NCI-H2081 treated with DMSO at 0.1 percent for 48 hours (cell line): ENCODE results near the gene TRIM47.

Source experiments
- DNase-seq: peaks from one replicate; lab custom pipeline; 2025; lab: John Stamatoyannopoulos, UW

The TRIM47 gene

DNA sequence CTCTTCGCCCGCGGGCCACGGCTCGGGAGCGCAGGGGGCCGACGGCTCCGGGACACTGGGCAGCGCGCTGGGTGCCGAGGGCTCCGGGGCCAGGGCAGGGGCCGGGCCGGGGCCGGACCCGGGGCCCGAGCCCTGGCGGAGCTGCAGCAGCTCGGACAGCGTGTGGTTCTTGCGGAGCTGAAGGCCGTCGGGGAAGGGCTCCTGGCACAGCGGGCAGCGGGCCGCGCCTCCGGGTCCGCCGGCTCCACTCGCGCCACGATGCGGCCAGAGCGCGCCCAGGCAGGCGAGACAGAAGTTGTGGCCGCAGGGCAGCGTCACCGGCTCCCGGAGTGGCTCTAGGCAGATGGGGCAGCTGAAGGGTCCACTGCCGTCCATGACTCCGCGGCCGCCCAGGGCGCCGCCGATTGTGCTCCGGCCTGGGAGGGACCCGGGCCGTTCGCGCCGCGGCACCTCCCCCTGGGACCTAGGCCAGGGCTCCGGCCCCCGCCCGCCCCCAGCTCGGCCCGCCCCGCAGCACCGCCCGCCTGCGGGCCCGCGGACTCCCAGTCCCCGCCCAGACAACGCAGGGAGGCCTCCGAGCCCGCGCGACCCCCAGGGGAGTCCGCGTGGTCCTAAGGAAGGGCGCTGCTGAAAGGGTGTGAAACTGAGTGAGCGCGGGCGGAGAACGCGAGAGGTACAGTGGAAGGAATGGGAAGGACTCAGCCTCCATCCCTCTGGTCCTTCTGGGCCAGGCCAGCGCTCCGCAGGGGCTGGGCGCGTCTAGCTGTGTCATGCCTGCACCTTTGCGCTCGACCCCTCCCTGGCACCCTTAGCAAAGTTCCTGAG is at the start of gene TRIM47:
Gene TRIM47 (minus strand): TSS at position 408 of the 825 bp plus-strand sequence. CDS start 33 bp downstream, at position 375.
- no peak for DNase-seq

DNA sequence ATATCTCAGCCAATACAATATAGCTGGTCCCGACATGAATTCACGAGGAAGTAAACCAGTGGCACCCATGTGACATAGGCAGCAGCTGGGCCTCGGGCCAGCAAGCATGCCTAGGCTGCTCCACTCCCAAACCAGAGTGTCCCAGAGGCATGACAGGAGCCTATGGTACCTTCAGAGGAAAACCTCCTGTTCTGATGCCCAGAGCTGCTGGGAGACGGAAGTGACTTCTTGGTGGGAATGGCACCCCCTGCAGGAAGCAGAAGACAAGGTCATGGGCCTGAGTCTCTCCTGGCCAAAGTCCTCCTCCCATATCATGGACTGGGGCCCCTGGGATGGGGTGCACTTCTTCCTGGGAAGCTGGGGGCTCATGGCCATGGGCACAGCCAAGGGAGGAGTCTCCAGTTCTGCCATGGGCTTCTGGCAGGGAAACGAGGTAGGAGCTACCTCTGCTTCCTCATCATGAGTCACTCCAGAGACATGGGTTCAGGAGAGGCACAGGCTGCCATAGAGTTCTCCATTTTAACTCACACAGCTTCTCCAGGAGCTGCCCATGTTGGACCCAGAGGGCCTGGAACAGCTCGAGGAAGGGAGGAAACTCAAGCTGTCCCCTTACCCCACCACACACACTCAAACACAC is 49.0 kb upstream of the TRIM47 start:
- DNase-seq, result no peak

DNA sequence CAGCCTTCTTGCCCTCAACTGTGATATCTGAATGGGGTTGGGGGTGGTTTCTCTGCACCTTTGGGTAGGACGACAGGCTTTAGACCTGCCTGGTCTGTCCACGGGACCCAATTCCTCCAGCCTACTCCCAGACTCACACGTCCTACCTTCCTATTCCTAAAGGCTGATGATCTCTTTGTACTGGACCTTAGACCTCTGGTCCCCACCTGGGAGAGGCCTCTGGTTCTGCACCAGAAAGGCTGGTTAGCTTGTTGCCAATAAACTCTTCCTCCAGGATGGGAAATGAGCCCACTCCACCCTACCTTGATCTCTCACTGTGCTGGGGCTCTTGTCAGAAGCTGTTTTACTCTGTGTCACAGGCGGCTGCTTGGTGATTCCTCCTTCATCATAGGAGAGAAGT is 48.1 kb upstream of the TRIM47 start:
- no peak for DNase-seq

DNA sequence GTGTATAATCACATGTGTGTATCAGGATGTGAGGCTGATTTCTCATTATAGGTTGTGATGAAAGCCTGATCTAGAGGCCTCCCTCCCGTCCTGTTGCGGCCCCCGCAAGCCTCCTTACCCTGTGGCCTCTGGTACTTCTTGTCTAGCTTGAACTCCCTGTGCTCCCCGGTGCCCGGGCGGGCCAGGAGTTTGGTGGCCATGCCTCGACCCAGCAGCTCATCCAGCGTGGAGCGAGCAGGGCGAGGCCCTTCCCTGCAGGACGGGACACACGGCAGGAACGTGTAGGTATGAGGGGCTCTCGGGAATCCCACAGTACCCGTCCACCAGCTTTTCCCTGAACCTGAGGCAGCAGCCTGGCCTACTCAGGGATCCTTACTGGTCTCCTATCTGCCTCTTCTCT is 47.5 kb upstream of the TRIM47 start:
- DNase-seq, result no peak

DNA sequence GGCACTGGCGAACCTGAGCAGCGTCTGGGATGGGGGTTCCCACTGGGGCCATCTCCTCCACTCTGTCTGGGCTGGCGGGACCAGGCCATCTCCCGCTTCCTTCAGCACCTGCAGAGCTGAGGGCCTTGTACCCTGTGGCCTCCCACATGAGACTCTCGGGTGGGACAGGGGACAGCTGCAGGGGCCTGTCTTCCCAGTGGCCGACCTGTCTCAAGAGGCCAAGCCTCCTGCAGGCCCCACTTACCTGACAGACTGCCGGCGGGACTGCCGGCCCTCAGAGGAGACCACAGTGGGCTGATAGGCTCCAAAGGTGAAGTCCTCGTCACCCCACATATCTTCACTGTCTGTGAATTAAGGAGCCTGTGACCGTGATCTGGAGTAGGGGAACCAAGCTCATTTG is 46.7 kb upstream of the TRIM47 start:
- no peak for DNase-seq

DNA sequence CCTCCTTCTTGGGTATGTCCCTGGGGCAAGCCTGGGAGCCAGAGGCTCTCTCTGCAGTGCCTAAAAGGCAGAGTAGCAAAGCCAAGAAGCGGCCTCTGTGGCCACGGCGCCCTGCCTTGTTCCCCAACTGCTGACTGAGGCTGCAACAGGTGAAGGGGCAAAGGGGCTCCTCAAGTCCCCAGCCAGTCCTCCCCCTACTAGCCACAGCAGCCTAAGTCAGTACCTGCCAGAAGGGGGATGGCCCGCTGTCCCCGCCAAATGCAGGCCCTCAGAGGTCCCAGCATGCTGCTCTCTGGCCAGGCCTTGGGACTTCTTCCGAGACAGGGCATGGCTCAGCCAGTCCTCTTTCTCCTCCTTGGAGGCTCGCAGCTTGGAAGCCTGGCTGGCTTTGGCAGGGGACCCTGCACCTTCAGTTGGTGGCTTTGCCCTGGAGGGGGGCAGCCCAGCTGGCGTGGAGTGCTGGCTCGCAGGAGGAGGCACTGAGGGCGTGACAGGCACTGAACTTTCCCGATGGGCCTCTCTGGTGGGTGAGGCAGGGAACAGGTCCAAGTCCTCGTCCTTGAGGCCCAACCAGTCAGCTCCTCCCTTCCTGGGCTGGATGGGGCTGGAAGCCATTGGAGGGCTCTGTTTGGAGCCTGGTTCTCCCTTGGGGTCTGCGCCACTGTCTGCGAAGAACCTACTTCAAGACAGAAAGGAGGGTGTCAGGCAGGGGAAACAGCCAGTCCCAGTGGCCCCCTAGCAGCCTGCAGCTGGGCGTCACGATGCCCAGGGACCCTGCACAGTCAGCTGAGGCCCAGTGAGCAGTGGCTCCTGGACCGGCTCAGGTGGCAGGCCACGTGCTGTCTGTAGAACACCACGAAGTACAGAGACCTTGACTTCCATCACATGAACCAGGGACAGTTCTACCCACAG is 44.8 kb upstream of the TRIM47 start:
- no peak for DNase-seq

GRCh38 chr17:75922173-75922961 is 44.0 kb upstream of the TRIM47 start:
- no peak for DNase-seq

DNA sequence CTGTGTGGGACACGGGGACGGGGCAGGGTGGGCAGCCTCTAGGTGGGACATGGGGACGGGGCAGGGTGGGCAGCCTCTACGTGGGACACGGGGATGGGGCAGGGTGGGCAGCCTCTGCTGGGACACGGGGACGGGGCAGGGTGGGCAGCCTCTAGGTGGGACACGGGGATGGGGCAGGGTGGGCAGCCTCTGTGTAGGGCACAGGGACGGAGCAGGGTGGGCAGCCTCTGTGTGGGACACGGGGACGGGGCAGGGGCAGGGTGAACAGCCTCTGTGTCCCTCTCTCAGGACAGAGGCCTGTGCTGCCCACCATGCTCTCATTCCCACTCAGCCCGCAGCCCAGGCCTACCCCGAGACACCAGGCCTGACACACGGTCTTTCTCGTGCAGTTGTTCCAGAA is 43.2 kb upstream of the TRIM47 start:
- DNase-seq, result no peak

GRCh38 chr17:75920045-75920560 is 41.7 kb upstream of the TRIM47 start:
- peak; percentile 37 for DNase-seq

- DNase-seq, result no peak
These were observed 41.2 kb upstream of the TRIM47 start for GRCh38 chr17:75919611-75920010.

GRCh38 chr17:75917917-75918445 is 39.6 kb upstream of the TRIM47 start:
- DNase-seq, result no peak

DNA sequence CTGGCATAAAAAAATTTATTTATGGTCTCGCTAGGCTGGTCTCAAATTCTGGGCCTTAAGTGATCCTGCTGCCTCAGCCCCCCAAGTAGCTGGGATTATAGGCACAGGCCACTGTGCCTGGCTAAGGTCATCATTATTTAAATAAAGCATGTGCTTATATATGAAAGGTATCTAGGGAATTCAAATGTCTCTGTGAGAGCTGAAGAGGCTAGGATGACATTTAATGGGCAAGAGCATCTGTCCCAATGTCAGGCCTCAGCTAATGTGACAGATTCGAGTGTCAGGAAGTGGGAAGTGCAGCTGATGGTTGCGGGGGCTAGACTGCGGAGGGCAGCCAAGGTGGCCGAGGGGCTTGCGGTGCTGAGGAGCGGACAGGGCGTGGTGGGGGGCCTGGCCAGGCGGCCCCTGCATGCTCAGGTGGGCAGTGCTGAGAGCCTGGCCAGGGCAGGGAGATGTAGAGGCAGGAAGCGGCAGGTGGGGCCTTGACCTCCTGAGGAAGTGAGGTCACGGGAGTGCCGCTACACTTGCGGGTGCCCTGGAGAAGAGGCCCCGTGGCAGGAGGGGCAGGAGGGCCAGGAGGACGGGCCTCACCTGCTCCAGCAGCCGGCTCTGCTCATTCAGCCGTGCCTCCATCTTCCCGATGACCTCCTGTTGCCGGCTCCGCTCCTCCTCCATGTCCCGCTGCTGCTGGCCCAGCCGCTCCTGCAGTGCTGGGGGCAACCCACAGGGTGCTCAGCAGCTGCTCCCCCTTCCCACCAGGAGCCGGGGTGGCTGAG is 38.9 kb upstream of the TRIM47 start:
- DNase-seq, result no peak

- DNase-seq, result no peak
These were observed 36.9 kb upstream of the TRIM47 start for GRCh38 chr17:75915268-75915667.

DNA sequence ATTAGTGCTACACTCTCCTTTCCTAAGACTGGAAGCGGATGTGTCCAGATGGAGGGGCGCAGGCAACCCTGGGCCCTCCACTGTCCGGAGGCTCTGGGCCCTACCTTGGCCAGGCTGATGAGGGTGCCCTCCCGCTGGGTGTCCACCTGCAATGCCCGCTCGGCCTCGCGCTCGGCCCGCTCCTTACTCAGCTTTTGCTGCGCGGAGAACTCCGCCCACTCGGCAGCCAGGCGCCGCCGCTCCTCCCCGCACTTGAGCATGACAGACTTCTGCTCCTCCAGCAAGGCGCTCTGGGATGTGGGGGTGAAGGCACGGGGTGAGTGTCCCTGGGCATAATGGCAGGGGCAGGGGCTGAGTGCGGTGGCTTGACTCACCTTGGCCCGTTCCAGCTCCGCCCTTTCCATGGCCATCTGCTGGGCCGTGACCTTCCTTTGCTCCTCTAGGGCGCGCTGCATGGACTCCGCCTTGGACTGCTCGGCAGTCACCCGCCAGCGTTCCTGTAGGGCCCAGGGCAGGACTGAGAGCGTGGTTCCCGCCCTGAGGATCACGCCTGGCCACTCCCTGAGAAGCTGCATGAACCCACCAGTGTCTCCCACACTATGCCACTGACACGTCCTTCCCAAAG is 36.4 kb upstream of the TRIM47 start:
- DNase-seq, result no peak

GRCh38 chr17:75913537-75914210 is 35.3 kb upstream of the TRIM47 start:
- no peak for DNase-seq

DNA sequence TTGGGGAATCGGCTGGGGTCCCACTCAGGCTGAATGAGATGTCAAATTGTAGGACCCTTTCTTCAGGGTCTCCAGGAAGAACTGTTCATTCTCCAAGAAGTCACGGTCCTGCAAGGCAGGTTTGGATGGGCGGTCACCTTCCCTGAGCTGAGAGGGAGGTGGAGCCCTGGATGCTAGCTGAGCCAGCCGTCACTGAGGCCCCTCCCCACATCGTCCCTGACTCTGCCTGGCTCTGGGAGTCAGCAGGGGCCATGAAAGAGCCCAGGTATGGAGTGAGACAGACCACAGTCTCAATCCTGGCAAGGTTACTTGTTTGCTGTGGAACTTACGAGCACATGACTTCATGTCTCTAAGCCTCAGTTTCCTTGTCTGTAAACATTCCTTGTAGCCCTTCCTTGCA is 32.3 kb upstream of the TRIM47 start:
- peak; percentile 39 for DNase-seq

DNA sequence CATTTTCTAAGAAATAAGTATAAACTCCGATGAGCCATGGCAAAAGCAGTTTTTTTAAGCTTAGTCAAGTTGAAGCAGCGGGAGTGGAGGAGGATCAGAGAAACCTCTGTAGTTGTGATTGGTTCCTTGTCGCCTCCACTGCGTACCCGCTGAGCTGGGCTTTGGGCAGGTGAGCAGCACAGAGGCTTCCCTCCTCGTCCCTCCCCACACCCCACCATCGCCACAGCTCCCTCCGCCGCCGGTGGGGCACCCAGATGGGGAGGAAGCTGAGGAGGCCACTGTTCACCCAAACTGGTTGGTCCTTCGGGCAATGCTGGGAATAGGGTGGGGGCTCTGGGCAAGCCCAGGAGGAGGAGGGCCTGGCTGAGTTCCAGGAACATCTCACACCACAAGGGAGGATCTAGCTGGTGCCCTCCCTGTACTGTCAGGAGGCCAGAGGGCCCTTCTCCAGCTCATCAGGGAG is 31.5 kb upstream of the TRIM47 start:
- peak; percentile 92 for DNase-seq

GRCh38 chr17:75909051-75909811 is 30.9 kb upstream of the TRIM47 start:
- DNase-seq, result peak; percentile 97
